HG03565 (cell line): ENCODE measurements around the gene FBXO8.

Experiments used
- ATAC-seq: cut with Tn5 transposase; IDR thresholded peaks from one replicate; pipeline ENCODE4 v1.9.1; 2021; ENCODE audit warnings: mild to moderate bottlenecking, moderate library complexity; ENCODE audit not compliant: unreplicated experiment

FBXO8 gene

GRCh38 chr4:174252412-174252811 is 31.1 kb downstream of the FBXO8 start:
- no peak for ATAC-seq

- no peak for ATAC-seq
Observed at GRCh38 chr4:174248407-174248806, 35.1 kb downstream of the FBXO8 start.

- ATAC-seq, result no peak
Observed at GRCh38 chr4:174245714-174246113, 37.8 kb downstream of the FBXO8 start.

DNA sequence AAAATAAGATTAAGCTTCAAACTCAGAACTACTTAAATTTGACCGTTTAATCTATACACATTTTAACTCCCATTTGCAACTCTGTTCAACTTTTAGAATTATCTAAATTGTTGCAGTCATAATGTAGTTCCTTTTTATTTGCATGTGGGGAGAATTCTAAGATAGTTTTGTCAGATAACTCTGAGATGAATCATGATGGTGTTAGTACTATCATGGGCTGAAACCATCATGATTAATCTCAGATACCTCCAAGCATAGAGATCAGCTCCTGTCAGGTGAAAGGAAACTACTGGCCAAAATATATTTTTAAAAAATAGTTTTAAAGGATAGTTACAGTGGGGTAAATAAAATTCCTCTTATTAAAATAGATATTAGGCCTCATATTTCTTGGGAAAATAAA is 39.0 kb downstream of the FBXO8 start:
- ATAC-seq, result peak; percentile 46

- ATAC-seq, result no peak
Observed at GRCh38 chr4:174241162-174241561, 42.3 kb downstream of the FBXO8 start.

DNA sequence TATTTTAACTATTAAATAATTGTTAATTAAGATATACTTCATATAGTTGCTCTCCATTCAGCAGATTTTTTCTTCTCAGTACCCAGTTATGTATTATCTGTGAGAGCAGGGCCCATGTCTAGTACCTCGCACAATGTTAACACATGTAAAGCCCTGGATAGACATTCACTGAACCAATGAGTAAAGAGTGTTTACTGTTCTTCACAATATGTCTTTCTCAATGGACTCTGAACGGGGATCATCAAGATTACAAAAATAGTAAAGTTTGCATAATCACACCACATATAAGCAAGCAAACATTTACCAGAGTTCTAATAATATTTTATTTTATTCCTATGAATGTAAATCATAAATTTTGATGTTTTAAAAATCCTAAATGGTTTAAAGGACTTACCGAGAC is 47.1 kb downstream of the FBXO8 start:
- ATAC-seq, result no peak

GRCh38 chr4:174230680-174231079 is 52.8 kb downstream of the FBXO8 start:
- ATAC-seq, result no peak

- no peak for ATAC-seq
Observed at GRCh38 chr4:174230148-174230547, 53.3 kb downstream of the FBXO8 start.

DNA sequence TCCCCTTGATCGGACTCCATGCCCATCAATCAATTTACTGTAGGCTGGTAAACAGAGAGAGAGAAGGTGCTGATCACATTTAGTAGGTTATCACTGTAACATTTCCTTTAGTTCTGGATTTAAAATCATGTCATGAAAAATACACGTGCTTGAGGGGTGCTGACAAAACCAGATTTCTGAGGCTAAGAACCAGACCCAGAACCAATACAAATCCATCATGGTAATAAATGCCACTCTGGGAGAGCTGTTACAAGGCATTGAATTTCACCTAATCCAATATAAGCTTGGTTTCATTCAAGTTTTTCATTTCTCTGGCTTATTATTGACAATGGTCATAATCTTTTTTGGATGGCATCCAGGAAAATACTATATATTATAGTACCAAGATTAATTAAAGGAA is 54.5 kb downstream of the FBXO8 start:
- ATAC-seq, result no peak

DNA sequence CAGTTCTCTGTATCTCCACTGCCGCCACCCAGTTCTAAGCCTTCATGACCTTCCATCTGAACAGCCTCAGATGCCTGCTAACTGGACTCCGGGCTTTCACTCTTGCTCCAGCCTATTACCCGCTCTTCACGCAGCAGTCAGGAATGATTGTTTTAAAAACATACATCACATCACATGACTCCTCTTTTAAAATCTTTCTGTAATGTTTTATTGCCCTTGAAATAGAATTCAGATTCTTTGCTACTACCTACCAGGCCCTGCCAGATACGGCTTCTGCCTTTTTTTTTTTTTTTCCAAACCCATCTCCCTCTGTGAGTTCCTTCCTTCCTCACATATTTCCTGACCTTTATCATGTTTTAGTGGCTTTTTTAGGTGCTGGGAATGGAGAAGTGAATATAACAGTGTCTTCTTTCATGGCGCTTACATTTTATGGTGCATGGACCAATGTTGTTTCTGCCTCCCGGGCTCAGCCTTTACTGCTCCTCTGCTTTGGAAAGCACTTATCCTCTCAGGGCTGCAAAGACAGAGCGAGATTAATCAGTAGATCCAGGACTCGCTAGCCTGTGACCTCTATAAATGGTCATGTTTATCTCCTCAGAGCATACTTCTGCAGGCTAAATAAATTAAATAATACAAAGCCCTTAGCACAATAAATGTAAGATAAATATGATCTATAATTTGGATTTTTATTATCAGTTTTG is 58.0 kb downstream of the FBXO8 start:
- no peak for ATAC-seq

- no peak for ATAC-seq
Observed at GRCh38 chr4:174224550-174224949, 58.9 kb downstream of the FBXO8 start.

- peak; percentile 73 for ATAC-seq
Observed at GRCh38 chr4:174222266-174222872, 61.1 kb downstream of the FBXO8 start.

GRCh38 chr4:174218127-174218790 is 65.2 kb downstream of the FBXO8 start:
- no peak for ATAC-seq

- ATAC-seq, result no peak
Observed at GRCh38 chr4:174217273-174218126, 66.0 kb downstream of the FBXO8 start.

DNA sequence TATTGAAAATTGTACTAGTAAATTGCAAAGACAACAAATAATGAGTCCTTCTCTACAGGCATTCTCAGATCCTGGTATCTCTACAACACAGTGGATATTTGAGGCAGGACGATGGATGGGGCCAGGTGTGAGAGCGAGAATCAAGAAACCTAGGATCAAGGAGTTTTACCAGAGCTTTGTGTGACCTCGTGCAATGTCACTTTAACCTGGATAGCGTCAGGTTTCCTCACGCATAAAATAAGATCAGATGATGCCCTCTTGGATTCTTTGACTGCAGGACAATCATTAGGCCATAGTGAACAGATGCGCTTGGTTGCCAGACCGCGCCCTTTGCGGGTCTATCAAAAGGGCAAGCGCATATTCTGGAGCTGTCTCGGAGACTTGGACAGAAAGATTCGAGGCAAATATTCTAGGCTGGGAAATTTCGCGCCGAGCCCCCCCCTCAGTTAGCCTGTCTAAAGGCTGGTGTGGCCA is 66.6 kb downstream of the FBXO8 start:
- no peak for ATAC-seq

DNA sequence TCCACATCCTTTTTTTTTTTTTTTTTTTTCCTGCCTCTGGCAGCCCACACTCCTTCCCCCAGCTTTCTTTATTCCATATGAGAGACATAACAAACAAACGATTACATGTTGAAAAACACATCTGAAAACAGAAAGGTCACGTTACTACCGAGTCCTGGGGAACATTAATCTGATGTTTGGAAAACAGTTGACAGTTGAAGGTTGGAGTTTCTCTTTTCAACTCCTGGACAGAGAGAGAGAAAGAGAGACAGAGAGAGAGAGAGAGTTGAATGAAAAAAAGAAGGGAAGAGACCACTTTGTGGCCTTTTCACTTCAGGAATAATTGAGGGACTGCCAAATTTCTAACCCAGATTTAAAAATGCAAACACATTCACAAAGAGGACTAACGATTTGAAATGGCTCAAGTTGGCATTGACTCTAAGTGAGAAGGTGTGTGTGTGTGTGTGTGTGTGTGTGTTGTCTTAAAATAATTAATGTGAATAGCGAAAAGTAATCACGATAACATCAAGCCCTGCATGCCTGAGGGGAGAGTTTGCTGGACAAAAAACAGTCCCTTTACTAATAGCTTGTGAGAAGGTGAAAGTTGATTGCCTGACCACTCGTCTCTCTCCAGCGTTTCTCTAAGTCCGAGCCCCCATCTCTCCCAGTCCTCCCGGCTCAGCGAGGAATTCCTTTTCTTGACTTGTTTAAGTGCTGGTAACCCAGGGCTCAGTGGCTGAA is 67.3 kb downstream of the FBXO8 start:
- no peak for ATAC-seq

DNA sequence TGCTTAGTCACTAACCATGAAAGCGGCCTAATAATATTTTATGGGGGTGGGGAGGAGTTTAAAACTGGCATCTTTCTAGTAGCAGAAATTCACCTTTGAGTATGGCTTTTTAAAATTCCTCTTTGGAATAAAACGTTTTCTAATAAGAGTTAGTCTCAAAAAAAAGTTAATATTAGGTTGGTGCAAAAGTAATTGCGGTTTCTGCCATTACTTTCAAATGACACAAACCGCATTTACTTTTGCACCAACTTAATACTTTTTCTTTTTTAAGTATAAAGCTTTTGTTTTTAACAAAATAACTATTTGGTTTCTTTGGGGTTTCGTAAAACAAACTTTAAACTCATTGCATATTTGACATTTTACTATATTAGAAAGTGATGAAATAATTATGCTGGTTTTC is 68.4 kb downstream of the FBXO8 start:
- ATAC-seq, result no peak

- no peak for ATAC-seq
Observed at GRCh38 chr4:174214101-174214878, 69.2 kb downstream of the FBXO8 start.

- ATAC-seq, result no peak
Observed at GRCh38 chr4:174213731-174214100, 69.8 kb downstream of the FBXO8 start.

DNA sequence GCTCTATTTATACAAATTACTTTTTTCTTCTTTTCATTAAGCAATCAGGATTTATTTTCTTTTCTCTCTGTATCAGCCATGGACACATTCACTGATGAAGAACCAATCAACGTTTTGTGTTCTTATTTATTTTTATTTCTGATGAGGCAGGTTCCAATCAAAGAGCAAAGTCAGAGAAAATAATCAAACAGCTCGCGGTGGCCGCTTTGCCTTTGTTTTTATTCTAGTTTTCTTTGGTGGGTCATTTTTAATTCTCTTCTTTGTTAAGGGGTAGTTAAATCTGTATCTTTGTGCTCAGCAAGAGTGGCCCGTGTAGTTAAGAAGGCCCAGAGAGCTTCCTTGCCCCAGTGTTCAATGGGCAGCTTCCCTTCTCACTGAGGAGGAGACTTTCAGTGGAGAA is 71.4 kb downstream of the FBXO8 start:
- no peak for ATAC-seq
